ACC112 (cell line): ENCODE measurements around the gene ZSWIM4.

Experiments
- H2AFZ ChIP-seq: fragments of 200-600 bp; sonication (generic); one replicate; pipeline ENCODE4 v1.6.0; 2017; ENCODE audit warnings: antibody characterized with exemption, low read length; ENCODE audit not compliant: unreplicated experiment
- H3K27ac ChIP-seq: fragments of 200-600 bp; sonication (generic); 2 replicates; pipeline ENCODE4 v1.5.1; 2014; ENCODE audit warnings: low read depth, mild to moderate bottlenecking, antibody characterized with exemption, low read length, moderate library complexity
- H3K27me3 ChIP-seq: fragments of 200-600 bp; sonication (generic); 2 replicates; pipeline ENCODE4 v1.6.1; 2014; ENCODE audit warnings: mild to moderate bottlenecking, antibody characterized with exemption, low read length, moderate library complexity, mixed read lengths; ENCODE audit not compliant: insufficient read depth
- H3K36me3 ChIP-seq: fragments of 200-600 bp; sonication (generic); 2 replicates; pipeline ENCODE4 v1.6.1; 2016; ENCODE audit warnings: mild to moderate bottlenecking, antibody characterized with exemption, low read length, moderate library complexity, mixed read lengths; ENCODE audit not compliant: insufficient read depth
- H3K4me1 ChIP-seq: fragments of 200-600 bp; sonication (generic); one replicate; pipeline ENCODE4 v1.6.1; 2016; ENCODE audit warnings: low read length, mixed read lengths; ENCODE audit not compliant: insufficient read depth, unreplicated experiment, control insufficient read depth
- H3K4me3 ChIP-seq: fragments of 200-600 bp; sonication (generic); 2 replicates; pipeline ENCODE4 v1.5.1; 2014; ENCODE audit warnings: mild to moderate bottlenecking, low read depth, low read length
- H3K79me2 ChIP-seq: fragments of 200-600 bp; sonication (generic); one replicate; pipeline ENCODE4 v1.6.0; 2016; ENCODE audit warnings: low read length; ENCODE audit not compliant: control insufficient read depth, unreplicated experiment, insufficient read depth

The ZSWIM4 gene

GRCh38 chr19:13877303-13877702, 82.1 kb downstream of the ZSWIM4 start:
- H2AFZ ChIP-seq, result no peak overlapping the region
- no peaks in the 10 kb centered on the region for H3K27me3 ChIP-seq
- no peaks in the 10 kb centered on the region for H3K36me3 ChIP-seq
- H3K79me2 ChIP-seq, result no peaks in the 10 kb centered on the region
- no peak overlapping the region for H3K4me3 ChIP-seq
- H3K27ac ChIP-seq, result no peak overlapping the region
- H3K4me1 ChIP-seq, result peaks cover 20% of the 10 kb centered on the region

- H3K36me3 ChIP-seq, result no peaks in the 10 kb centered on the region
- H3K27me3 ChIP-seq, result no peaks in the 10 kb centered on the region
- peak overlapping the region; percentile 38 for H2AFZ ChIP-seq
- H3K4me1 ChIP-seq, result peaks cover 20% of the 10 kb centered on the region
- peak overlapping the region; percentile 60 for H3K27ac ChIP-seq
- no peaks in the 10 kb centered on the region for H3K79me2 ChIP-seq
- peak overlapping the region; percentile 66 for H3K4me3 ChIP-seq
Measured at GRCh38 chr19:13880059-13881043, 85.1 kb downstream of the ZSWIM4 start.

- Histone ChIP-seq H3K79me2 (no peaks in the 10 kb centered on the region), H3K27ac (no peak overlapping the region), H3K4me3 (no peak overlapping the region), H3K36me3 (no peaks in the 10 kb centered on the region), H2AFZ (no peak overlapping the region), H3K4me1 (peaks cover 20% of the 10 kb centered on the region), H3K27me3 (no peaks in the 10 kb centered on the region)
Measured at GRCh38 chr19:13881251-13881691, 86.0 kb downstream of the ZSWIM4 start.
